Activated CD4-positive, alpha-beta T cell treated with anti-CD3 and anti-CD28 coated beads for 4 hours (primary cell): ENCODE data around the gene REELD1.

ENCODE experiments used
- DNase-seq, 2 donors: peaks; one replicate each; pipeline ENCODE4 v3.0.0-alpha.2; 2020

Gene REELD1

GRCh38 chr4:146271466-146271865 lies 57.1 kb downstream of the REELD1 start:
- no peak for DNase-seq

- no peak for DNase-seq
Observed at GRCh38 chr4:146273204-146273901, 59.0 kb downstream of the REELD1 start.

GRCh38 chr4:146274774-146275173 lies 60.4 kb downstream of the REELD1 start:
- no peak for DNase-seq

GRCh38 chr4:146275370-146275769 lies 61.0 kb downstream of the REELD1 start:
- no peak for DNase-seq

- no peak for DNase-seq
Observed at GRCh38 chr4:146278986-146279385, 64.6 kb downstream of the REELD1 start.
